Measurements from ENCODE around the gene SUSD6.
A peak's percentile ranks its signal among the peaks of the same experiment; 100 is the strongest.
"Not testable (repeated sequence)": the region's sequence is repeated elsewhere in the genome, so short reads cannot be mapped to it uniquely, and the experiment has no call there.

SUSD6 gene

DNA sequence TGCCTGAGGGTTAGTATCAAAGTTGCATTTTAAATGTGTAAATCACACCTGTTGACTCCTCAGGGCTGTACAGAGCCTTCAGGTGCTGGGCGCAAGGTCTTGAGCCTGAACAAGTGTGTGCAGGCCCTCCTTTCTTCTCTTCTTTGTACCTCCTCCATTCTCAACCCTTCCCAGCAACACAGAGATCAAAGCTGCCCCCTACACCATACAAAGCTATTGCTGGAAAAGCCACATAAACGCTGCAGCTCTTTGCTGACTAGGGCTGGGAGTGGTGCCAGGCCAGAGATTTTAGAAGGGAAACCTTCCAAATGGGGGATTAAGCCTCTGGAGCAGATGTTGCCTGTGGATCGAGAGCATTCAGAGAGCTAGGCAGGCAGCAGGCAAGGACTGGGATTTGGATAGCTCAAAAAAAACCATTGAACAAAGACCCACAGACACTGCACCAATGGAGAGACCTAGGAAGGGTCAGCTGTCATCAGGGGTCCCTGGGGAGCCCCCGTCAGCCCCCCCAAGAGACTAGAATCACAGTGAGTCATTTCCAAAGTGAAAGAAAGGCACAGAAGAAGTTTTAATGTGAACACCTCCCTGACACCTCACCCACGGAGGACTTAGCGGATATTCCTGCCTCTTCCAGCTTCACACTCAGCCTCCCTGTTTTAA, 18.2 kb upstream of the SUSD6 start:
- no peak for DNase-seq (ENCODE audit: low read depth)

- no peak for DNase-seq (ENCODE audit: low read depth)
Measured at GRCh38 chr14:69594846-69595245, 16.6 kb upstream of the SUSD6 start.

- DNase-seq (ENCODE audit: low read depth), result no peak
Measured at GRCh38 chr14:69595336-69595735, 16.1 kb upstream of the SUSD6 start.

GRCh38 chr14:69599431-69599830, 12.0 kb upstream of the SUSD6 start:
- DNase-seq (ENCODE audit: low read depth), result not testable (repeated sequence)

GRCh38 chr14:69600304-69600891, 11.0 kb upstream of the SUSD6 start:
- no peak for DNase-seq (ENCODE audit: low read depth)

DNA sequence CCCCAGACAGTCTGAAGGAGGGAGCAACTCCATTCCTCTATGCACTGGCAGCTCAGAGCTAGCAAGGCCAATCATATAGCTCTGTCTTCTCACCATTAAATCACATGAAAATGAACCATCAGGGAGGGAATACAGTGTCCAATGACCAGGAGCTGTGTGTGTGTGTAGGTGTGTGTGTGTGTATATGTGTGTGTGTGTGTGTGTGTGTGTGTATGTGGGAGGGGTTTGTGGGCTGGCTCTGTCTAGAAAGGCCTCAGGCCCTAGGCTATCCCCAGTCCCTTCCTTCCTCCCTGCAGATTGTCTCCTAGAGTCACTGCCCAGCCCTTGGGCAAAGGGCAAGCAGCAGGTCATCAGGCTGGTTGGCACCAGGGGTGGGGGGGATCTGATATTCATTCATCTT, 5.7 kb upstream of the SUSD6 start:
- no peak for DNase-seq (ENCODE audit: low read depth)

- DNase-seq (ENCODE audit: low read depth), result no peak
Measured at GRCh38 chr14:69606258-69607184, 4.9 kb upstream of the SUSD6 start.

- DNase-seq (ENCODE audit: low read depth), result no peak
Measured at GRCh38 chr14:69610020-69610873, 1.1 kb upstream of the SUSD6 start.

- DNase-seq (ENCODE audit: low read depth), result no peak
Measured at GRCh38 chr14:69610874-69611171, 573 bp upstream of the SUSD6 start.

DNA sequence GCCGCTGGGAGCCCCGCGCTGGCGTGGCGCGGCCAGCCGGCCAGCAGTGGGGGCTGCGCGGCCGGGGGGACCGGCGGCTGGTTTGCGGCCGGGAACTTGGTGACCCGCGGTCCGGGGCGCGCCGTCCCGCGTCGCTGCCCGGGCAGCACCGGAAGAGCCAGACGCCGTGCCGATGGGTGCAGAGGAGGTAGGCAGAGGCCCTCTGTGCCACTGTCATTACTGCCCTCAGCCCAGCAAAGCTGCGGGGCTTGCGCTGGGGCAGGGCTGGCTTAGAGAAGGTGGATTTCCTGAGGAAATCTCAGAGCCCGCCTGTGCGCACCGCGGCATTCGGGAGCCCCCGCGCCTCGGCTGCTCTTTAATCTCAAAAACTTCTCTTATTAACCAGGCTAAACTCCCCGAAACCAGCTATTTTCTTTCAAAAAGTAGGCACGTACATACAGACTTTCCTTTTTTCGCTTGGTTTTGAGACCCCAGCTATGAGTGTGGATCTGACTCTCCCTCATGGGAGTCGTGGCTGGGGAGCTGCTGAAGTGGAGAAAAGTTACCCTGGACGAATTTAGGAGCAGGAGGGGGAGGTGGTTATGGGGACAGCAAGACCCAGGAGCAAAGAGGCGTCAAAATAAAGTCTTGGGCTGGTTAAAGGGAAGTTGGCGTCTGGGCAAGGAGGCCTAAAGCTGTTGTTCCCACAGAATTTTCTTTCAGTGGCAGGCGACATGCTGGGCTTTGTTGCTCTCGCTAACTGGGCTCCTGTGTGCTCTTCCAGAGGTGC, 802 bp downstream of the SUSD6 start:
- DNase-seq (ENCODE audit: low read depth), result peak; percentile 22

DNA sequence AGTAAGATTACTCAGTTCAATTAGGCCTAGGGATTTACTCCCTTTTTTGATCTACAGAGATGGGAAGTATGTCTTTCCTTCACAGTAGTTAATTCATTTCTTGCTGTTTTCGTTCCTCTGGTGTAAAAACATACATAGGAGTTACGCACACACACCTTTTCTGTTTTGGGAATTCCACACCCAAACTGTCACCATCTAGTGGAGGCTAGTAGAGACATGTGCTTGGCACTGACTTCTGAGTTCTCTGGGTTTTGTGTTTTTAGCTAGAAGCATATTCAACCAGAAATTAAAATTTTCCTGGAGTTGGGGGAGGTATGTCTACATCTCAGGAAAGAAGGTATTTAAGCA, 1.4 kb downstream of the SUSD6 start:
- no peak for DNase-seq (ENCODE audit: low read depth)

DNA sequence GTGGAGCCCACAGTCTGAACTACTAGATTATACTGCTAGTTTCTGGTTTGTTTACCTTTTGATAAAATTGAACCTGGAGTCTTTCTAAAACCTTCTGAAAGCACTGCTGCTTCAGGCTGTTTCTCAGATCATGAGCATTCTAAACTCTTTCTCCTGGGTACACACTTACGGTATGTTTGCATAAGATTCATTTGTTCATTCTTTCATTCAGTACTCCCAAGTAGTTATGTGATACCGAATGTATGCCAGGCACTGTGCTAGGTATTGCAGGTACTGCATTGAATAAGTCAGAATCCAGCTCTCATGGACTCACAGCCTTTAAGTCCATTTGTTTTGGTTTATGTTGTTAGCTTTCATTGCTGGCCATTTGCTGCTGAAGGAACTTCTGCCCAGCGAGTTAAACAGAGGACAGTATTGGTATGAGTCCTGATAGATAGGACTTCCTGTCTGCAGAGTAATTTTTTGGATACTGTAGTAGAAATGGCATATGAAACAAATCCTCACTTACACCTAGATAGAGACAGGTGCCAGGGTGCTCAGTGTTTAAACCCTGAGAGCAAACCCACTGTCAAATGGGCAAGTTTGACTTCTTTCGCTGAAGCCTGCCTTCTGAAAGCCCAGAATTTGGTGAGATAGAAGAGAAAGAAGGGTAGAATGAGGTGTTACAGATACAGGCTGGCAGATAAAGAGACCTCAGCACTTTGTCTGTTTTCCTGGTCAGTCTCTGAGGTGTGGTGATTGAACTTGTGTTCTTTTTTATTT, 2.1 kb downstream of the SUSD6 start:
- no peak for DNase-seq (ENCODE audit: low read depth)

GRCh38 chr14:69614592-69614991, 3.2 kb downstream of the SUSD6 start:
- no peak for DNase-seq (ENCODE audit: low read depth)

DNA sequence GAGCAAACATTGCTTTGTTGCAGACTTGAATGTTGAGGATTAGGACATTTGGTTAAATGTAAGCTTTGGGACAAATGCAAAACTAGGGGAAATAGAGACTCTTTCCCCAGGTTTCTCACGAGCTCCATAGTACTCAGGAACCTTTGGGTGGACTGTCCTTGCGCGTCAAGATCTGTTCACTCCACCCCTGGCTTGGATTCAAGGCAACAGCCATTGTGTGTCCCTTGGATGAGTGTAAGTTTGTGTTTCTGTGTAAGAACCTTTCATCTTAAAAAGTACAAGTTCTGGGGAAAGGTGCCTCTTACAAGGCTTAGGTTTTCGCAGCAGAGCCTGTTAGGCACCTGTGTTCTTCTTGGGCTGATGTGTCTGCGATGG, 3.7 kb downstream of the SUSD6 start:
- DNase-seq (ENCODE audit: low read depth), result no peak

DNA sequence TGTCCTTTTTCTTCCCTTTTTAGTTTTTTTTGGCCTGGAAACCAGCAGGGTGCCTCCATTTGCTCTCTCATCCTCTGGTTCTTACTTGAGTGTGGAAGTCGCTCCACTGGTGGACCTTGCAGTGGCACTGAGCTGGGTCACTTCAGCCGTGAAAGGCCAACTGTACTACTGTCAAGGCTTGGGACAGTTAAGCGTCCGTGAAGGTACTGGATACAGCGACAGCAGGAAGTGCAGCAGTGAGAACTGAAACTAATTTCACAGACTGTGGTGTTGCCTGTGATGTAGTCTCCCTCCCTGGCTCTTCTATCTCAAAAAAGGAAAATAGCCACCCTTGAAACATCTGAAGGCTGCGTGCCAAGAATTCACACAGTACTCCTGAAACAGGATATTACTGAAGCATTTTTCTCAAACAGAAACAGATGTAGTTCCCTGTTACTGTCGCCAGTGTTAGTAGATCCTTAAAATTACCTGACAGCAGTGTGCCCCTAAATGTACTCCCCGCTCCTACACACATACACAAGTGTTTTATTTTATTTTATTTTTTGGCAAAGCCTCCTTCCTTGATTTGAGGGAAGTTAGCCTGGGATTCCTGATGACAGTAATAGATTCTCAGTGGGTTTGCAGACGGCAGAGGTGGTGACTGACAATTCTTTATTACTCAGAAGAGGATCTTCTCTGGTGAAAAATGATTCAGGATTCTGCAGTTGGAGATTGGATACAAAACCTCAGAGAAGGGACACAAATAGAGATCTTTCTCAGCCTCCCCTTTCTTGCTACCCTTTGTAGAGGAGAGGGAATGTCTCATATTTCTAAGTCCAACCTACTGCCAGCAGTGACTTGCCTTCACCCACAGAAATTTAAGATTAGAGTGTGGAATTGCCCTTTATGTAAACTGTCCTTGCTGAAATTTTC, 4.4 kb downstream of the SUSD6 start:
- no peak for DNase-seq (ENCODE audit: low read depth)

DNA sequence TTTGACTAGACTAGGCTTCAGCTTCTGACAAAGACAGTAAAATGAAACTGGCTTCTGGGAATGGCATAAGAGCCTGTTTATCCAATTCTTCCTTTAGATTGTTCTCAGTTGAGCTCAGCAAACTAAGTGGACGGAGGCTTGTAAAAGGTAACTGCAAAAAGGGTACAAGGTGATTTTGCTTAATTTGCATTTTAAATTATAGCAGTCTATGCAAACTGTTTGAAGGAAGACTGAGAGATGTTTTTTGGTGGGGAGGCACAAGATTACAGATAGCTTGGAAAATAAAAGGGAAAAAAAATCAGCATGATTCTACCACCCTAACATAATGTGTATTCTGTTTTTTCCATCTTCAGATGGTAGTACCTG, 5.0 kb downstream of the SUSD6 start:
- no peak for DNase-seq (ENCODE audit: low read depth)

- no peak for DNase-seq (ENCODE audit: low read depth)
Measured at GRCh38 chr14:69617796-69618195, 6.4 kb downstream of the SUSD6 start.

GRCh38 chr14:69619012-69619411, 7.6 kb downstream of the SUSD6 start:
- DNase-seq (ENCODE audit: low read depth), result no peak

DNA sequence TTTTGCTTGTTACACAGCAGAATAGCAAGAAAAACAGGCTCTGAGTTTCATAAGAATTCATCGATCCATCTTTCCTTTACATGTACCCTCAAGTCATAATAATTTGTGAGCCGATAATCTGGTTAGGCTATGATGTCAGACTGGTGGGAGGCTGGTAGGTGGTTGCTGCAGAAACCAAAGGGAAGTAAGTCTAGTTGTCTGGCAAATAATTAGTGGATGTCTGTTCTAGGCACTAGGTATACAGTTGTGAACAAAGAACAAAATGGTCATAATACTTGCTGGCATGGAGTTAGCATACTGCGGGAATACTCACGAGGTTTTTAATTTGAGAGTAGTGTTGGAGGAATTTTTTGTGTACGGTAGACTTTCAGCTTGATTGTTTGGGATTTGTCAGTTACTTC, 8.8 kb downstream of the SUSD6 start:
- DNase-seq (ENCODE audit: low read depth), result no peak

GRCh38 chr14:69620981-69621380, 9.6 kb downstream of the SUSD6 start:
- DNase-seq (ENCODE audit: low read depth), result no peak
